GM18873 (cell line): ENCODE results near the gene RGS12.

Source experiments
- ATAC-seq: cut with Tn5 transposase; IDR thresholded peaks from one replicate; pipeline ENCODE4 v1.9.1; 2021; ENCODE audit warnings: mild to moderate bottlenecking, moderate library complexity, moderate number of reproducible peaks; ENCODE audit not compliant: unreplicated experiment, low FRiP score

The RGS12 gene

DNA sequence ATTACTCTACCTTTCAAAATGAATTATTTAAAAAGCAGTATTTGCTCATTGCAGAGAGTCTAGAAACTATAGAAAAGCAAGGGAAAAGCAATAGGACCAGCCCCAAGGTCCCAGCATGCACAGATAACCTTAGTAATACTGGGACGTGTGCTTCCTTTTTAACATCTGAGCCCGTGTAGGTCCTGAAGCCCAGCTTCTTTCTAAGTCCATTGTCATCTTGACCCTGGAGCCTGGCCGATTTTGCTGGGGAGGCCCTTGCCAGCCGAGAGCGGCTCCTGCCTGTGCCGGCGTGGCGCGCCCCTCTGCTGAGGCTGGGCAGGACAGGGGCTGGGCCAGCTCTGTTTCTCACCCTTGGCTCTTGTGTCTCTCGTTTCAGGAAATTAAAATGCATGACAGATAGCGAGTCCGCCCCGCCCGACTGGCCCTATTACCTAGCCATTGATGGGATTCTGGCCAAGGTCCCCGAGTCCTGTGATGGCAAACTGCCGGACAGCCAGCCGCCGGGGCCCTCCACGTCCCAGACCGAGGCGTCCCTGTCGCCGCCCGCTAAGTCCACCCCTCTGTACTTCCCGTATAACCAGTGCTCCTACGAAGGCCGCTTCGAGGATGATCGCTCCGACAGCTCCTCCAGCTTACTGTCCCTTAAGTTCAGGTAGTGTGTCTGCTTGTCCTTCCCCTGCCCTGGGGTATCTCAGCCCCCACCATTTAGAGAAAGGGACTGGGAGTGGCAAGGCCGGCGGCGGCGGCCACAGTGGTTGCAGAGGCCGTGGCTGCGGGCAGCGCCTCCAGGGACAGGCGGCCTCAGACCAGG lies 39.8 kb upstream of the RGS12 start:
- ATAC-seq = no peak

- ATAC-seq = no peak
These were observed 39.0 kb upstream of the RGS12 start for GRCh38 chr4:3253808-3254207.

- no peak for ATAC-seq
These were observed 38.3 kb upstream of the RGS12 start for GRCh38 chr4:3254302-3255131.

DNA sequence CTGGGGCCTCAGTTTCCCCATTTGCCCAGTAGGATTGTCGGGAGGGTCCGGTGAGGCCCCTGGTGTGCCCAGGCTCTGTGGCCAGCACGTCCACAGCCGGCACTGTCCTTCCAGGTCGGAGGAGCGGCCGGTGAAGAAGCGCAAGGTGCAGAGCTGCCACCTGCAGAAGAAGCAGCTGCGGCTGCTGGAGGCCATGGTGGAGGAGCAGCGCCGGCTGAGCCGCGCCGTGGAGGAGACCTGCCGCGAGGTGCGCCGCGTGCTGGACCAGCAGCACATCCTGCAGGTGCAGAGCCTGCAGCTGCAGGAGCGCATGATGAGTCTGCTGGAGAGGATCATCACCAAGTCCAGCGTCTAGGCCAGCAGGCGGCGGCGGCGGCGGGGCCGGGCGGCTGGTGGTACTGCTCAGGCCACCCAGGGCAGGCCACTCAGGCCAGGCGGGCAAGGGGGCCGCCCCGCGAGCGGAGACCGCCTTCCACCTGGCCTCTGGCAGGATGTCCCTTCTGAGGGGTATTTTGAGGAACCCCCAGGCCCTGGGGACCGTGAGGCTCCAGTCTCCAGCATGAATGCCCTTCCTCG lies 37.1 kb upstream of the RGS12 start:
- no peak for ATAC-seq

GRCh38 chr4:3256230-3257102 lies 36.4 kb upstream of the RGS12 start:
- no peak for ATAC-seq

DNA sequence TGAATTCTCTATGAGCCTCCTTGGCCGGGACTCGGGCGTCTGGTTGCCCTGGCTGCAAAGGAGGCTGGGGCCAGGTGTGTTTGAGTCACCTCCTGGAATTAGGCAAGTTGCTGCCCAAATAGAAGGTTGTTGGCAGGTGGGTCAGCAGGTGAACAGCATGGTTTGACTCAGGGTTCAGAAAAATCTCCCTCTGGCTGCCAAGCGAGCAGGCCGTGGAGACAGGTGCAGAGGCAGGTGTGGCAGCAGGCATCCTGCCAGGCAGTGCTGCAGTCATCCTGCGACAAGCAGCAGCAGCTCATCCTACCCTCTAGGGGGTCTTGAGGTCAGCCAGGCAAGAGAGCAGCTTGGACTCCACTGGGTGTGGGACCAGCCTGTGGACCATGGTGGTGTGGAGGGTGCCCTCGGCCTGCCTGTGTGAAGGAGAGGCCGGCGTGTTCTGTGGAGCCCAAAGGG lies 35.7 kb upstream of the RGS12 start:
- no peak for ATAC-seq

DNA sequence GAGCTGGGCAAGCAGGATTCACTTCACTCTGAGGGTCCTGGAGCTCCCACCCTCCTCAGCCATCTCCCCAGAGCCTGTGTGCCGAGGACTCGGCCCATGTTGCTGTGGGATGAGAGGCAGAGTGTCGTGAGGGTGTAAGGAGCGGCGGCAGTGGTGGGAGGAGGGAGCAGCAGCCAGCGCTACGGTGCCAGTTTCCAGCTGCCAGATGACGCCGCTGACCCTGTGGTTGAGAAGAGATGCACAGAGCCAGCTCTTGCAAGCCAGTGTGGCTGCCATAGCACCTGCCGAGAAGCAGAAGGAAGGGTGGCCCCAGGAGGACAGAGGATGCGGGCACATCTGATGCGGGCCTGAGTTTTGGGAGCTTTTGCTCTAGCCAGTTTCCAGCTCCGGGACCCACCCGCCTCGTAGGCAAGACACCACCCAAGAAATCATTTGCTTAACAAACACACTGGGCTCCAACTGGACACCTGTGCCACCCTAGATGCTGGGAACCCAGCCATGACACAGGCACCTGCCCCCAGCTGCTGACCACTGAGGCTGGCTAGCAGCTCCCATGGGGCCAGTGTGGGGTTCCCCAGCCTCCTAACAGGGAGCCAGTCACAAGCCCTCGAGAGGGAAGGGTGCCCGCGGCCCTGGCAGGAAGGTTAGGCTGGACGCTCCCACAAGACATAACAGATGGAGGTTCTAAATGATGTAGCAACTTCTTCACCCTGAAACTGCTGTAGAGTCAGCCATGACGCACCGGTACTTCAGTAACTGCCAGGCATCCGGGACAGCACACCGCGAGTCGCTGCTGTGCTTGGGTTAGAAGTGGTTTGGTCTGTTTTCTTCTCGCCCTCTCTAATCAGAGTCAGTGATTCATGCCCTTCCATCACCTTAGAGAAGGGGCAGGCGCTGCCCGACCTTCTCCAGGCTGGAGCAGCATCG lies 35.0 kb upstream of the RGS12 start:
- ATAC-seq = no peak

- no peak for ATAC-seq
These were observed 31.2 kb upstream of the RGS12 start for GRCh38 chr4:3261411-3262207.

- ATAC-seq = no peak
These were observed 30.4 kb upstream of the RGS12 start for GRCh38 chr4:3262208-3263052.

DNA sequence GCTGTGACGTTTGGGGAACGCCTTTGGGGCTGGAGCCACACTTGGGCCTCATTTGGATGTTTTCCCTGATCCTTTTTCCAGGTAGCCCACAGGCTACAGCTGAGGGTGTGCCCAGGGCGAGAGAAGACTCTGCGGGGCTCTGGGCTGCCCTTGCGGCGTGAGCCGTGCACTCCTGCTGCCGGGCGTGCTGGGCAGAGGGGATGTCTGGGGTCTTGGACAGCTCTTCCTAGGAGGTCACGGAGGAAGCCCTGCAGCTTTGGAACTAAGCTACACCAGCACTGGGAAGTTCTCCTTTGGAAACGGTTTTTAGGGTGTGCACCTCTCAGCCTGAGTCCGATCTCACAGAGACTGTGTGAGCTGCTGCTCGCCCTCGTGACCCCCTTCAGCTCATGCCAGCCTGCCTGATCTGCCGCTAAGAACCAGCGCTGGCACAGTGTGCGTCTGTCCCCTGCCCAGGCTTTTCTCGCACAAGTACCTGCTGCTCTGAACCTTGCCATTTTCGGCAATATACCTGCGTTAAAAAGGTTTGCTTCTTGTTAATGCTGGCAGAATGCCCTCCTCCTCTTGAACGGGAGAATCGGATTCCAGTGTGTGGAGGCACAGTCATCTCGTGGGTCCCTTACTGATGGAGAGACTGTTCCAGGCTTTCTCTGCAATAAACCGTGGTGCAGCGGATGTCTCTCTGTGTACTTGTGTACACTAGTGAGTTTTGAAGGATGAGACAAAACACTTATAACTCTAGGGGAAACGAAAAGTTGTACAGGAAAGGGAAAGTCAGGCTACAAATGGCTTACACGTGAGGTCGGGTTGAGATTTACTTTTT lies 29.6 kb upstream of the RGS12 start:
- ATAC-seq = no peak

GRCh38 chr4:3263876-3264193 lies 29.0 kb upstream of the RGS12 start:
- no peak for ATAC-seq

DNA sequence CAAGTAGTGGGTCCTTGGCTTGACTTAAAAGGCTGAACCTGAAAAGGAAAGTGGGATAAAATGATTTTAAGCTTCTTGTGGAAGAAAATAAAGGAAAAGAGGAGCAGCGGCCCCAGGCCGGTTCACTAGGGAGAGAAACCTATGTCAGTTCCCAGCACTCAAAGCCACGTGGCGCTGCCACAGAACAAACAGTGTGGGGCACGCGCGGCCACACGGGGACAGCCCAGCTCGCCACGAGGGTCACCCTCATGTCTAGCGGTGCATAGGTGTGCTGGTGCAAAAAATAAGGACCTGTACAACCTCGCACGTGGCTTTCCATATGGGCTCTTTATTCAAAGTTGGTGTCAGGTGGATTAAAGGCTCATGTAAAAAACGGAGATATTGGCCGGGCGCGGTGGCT lies 26.7 kb upstream of the RGS12 start:
- ATAC-seq = no peak

- no peak for ATAC-seq
These were observed 25.0 kb upstream of the RGS12 start for GRCh38 chr4:3267576-3268394.

DNA sequence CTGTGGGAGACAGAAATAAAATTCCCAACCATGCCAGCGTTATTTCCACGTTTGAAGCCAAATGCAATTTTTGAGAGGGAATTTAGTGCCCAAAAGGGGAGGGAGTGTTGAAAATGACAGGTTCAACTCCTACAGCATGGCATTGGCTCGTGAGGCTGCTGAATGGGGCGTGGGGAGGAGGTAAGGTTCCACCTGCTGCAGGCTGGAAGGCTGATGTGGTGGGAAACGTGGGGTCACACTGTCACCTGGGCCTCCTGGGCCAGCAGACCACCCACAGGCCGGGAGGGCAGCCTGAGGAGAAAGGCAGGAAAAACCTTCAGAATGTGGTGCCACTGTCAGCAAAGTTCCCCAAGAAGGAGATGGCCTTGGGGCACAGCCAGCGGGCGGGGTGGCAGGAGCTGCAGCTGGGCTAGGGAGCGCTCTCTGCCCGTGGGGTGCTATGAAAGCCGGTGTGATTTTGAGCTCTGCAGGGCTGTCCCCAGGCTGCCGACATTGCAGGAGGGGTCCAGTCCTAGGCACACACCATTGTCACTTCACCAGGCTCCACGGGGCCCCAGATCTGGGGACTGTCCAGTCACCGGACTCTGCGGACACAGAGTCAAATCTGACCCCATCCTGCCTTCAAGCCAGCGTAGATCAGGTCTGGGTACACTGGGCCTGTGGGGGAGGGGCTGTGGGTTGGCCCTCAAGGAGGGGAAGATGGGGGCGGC lies 24.3 kb upstream of the RGS12 start:
- no peak for ATAC-seq

DNA sequence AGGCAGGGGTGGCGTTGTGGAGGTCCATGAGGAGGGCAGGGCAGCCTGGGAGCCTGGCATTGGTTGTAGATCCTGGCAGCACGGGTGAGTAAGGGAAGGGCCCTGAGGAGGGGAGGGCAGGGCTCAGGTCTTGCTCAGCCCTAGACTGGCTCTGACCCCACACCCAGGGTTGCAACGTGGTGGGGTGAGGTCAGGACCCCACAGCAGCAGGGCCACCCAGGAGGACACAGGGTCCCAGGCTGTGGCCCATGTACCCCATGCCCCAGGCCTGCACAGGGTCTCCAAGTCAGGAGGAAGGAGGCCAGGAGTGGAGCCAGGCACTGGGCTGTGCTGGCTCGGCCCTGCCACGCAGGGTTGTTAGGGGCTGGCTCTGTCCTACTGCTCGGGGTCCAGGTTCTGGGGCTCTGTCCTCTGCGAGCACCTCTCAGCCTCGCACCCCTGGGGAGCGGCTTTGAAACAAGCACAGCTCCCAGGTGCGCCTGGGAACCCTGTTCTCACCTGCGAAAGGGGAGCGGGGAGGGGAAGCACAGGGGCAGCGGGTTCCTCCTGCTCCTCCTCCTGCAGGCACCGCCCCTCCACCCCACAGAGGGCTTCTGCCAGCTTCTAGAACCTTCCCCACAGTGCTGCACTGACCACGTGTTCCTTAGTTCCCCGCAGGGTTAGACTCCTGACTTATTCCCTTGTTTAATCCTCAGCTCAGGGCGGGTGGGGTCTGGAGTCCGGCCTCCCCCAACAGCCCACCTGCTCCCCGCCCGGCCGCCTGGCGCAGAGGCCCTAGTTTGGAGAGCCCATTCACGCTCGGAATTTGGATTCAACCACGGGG lies 23.5 kb upstream of the RGS12 start:
- no peak for ATAC-seq
